ENCODE data around the gene ADGRL3. TPM values are rescaled to one million over a fixed set of nuclear protein-coding genes. Genes with fewer than 3 reads are reported as not detected.

The ADGRL3 gene
- total RNA-seq, 2 experiments from 2014 or later, result not detected

DNA sequence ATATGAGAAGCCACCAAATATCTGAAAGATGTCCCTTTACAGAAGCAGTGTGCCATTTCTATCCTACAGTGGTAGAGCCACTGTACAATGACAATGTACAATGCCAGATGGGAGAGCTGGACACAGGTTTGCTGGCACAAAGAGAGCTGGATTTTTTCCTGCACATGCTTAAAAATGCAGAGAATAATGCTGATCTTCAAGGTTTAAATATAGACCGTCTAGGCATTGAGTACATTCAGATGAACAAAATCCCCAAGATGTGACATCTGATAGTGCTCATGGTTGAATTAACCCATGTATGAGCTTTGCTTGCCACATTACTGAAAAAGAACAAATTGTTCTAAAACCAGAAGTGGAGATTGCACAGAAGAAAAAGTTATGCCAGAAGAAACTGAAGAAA, 11.7 kb downstream of the ADGRL3 start:
- CTCF ChIA-PET, result no interaction called here
- Mint-ChIP-seq H3K9me3 (peaks cover 2% of the 10 kb centered on the region), H3K27ac (no peak overlapping the region), H3K36me3 (ENCODE audit: low read depth) (no peaks in the 10 kb centered on the region), H3K4me3 (no peak overlapping the region), H3K4me1 (ENCODE audit: low read depth) (no peaks in the 10 kb centered on the region), H3K27me3 (no peaks in the 10 kb centered on the region)
- POLR2A ChIA-PET, result no interaction called here
- no peak for DNase-seq
- no peak for ATAC-seq
- TF ChIP-seq CTCF (IDR thresholded peaks at IDR 0.05), result no peak
- intact Hi-C loops (cut with micrococcal nuclease), result no loop called here

DNA sequence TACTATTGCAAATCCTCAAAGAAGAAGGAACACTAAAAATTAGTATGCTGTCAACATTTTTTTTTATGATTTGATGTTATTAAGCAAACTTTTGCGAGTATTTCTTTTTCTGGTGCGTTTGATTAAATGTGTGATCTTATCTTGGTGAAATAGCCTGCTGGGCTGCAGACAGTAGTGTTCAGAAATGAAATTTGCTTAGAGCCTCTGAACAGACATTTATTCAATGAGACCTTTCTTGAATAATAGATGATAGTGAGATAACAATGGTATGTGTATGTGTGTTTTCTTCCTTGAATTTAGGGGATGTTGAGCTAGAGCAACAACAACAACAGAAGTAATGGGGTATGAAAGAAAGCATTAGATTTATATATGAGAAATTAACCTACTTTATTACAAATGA, 12.7 kb downstream of the ADGRL3 start:
- ATAC-seq (no peak), DNase-seq (no peak)
- H3K27ac Mint-ChIP-seq, result no peak overlapping the region
- H3K36me3 Mint-ChIP-seq (ENCODE audit: low read depth), result no peaks in the 10 kb centered on the region
- no peaks in the 10 kb centered on the region for H3K4me1 Mint-ChIP-seq (ENCODE audit: low read depth)
- H3K4me3 Mint-ChIP-seq, result no peak overlapping the region
- H3K9me3 Mint-ChIP-seq, result peaks cover 3% of the 10 kb centered on the region
- H3K27me3 Mint-ChIP-seq, result no peaks in the 10 kb centered on the region
- intact Hi-C loops (cut with micrococcal nuclease), result no loop called here
- TF ChIP-seq CTCF (IDR thresholded peaks at IDR 0.05), result no peak
- ChIA-PET CTCF (no interaction called here), POLR2A (no interaction called here)

DNA sequence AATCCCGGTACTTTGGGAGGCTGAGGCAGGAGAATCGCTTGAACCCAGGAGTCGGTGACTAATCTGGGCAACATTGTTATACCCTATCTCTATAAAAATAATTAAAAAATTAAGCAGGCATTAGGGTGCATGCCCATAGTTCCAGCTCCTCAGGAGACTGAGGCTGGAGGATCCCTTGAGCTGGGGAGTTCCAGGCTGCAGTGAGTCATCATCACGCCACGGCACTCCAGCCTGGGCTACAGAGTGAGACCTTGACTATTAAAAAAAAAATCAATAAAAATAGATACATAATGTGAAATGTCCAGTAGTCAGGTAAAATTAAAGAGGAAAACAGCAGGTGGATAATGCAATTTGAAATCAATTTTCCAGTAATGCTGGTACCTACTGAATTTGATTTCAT, 14.6 kb downstream of the ADGRL3 start:
- Mint-ChIP-seq H3K36me3 (ENCODE audit: low read depth) (no peaks in the 10 kb centered on the region), H3K27ac (no peak overlapping the region), H3K27me3 (no peaks in the 10 kb centered on the region), H3K9me3 (peaks cover 4% of the 10 kb centered on the region), H3K4me3 (no peak overlapping the region), H3K4me1 (ENCODE audit: low read depth) (no peaks in the 10 kb centered on the region)
- ChIA-PET CTCF (no interaction called here), POLR2A (no interaction called here)
- no peak for TF ChIP-seq CTCF (IDR thresholded peaks at IDR 0.05)
- DNase-seq (no peak), ATAC-seq (no peak)
- intact Hi-C loops (cut with micrococcal nuclease), result no loop called here

DNA sequence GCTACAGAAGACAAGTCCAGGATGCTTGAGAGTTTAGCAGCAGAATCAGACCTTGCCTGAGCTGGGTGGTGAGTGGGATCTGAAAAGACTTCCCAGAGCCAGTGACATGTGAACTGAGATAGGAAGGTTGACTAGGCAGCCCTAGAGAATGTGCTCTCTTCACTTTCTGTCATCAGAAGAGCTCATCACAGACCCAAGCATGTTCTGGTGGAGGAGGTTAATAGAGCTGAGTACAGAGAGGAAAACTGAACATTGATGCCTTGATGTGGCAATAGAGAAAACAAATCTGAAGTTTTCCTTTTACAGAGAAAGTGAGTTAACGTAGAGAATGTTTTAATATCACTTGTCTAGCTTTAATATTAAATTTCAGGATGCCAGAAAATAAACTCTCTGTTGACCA, 17.1 kb downstream of the ADGRL3 start:
- no peak for TF ChIP-seq CTCF (IDR thresholded peaks at IDR 0.05)
- Mint-ChIP-seq H3K4me1 (ENCODE audit: low read depth) (no peaks in the 10 kb centered on the region), H3K36me3 (ENCODE audit: low read depth) (no peaks in the 10 kb centered on the region), H3K4me3 (no peak overlapping the region), H3K27me3 (no peaks in the 10 kb centered on the region), H3K9me3 (peaks cover 3% of the 10 kb centered on the region), H3K27ac (no peak overlapping the region)
- ATAC-seq (no peak), DNase-seq (no peak)
- intact Hi-C loops (cut with micrococcal nuclease), result no loop called here
- ChIA-PET POLR2A (no interaction called here), CTCF (no interaction called here)

- no peak for TF ChIP-seq CTCF (IDR thresholded peaks at IDR 0.05)
- H3K9me3 Mint-ChIP-seq, result peaks cover 3% of the 10 kb centered on the region
- H3K4me3 Mint-ChIP-seq, result no peak overlapping the region
- ChIA-PET POLR2A (no interaction called here), CTCF (no interaction called here)
- no peaks in the 10 kb centered on the region for H3K36me3 Mint-ChIP-seq (ENCODE audit: low read depth)
- intact Hi-C loops (cut with micrococcal nuclease), result no loop called here
- no peak for DNase-seq
- no peaks in the 10 kb centered on the region for H3K4me1 Mint-ChIP-seq (ENCODE audit: low read depth)
- ATAC-seq, result no peak
- H3K27me3 Mint-ChIP-seq, result no peaks in the 10 kb centered on the region
- H3K27ac Mint-ChIP-seq, result no peak overlapping the region
Measured at GRCh38 chr4:61220556-61220955, 20.4 kb downstream of the ADGRL3 start.
